ENCODE data around the gene CACTIN.

DNA sequence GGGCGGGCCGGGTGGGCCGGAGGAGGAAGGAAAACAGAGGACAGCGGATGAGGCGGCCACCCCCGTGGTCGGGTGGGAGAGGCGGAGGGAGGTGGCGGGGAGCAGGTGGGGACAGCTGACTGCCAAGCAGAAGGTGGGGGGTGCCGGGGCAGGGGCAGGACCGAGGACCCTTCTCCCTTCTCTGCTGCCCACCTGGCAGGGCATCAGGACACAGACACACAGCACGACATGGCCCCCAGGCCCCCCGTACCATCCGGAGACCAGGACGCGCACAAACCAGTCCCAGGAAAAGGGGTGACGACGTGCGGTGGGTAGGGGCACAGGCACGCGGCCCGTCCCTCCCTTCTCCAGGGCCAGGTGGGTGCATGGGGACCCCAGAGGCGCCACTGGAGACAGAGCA is 11.0 kb upstream of the CACTIN start:
- TF ChIP-seq EZH2 (IDR thresholded peaks at IDR 0.05; ENCODE audit: low read depth, low read length, severe bottlenecking) (no peak), BRCA1 (IDR thresholded peaks at IDR 0.05; ENCODE audit: low read depth, low read length) (no peak), EP300 (IDR thresholded peaks at IDR 0.05; ENCODE audit: borderline replicate concordance in 1 of 2, low read depth in 2 of 2, low read length in 2 of 2) (no peak), SUZ12 (IDR thresholded peaks at IDR 0.05; ENCODE audit: low read length) (no peak), CTCF (IDR thresholded peaks at IDR 0.05; ENCODE audit: control extremely low read depth in 1 of 3, insufficient read depth in 1 of 3, low read depth in 1 of 3, low read length in 3 of 3) (no peak), POLR2AphosphoS5 (IDR thresholded peaks at IDR 0.05; ENCODE audit: low read depth, low read length) (no peak), POLR2A (IDR thresholded peaks at IDR 0.05; ENCODE audit: control extremely low read depth in 1 of 2, low read depth in 2 of 2, low read length in 2 of 2) (no peak), ZNF274 (IDR thresholded peaks at IDR 0.05; ENCODE audit: borderline replicate concordance, extremely low read depth, low read length) (no peak), HDAC6 (IDR thresholded peaks at IDR 0.05; ENCODE audit: low read depth, low read length) (no peak), EGR1 (IDR thresholded peaks at IDR 0.05; ENCODE audit: borderline replicate concordance, low read depth, low read length) (no peak), YY1 (IDR thresholded peaks at IDR 0.05; ENCODE audit: low read depth, low read length) (no peak)
